Adrenal gland (tissue), 5 donors: Measurements from ENCODE around the gene GPR158.

Source experiments
- POLR2A ChIP-seq, 2 donors: fragments of 450-650 bp; IDR thresholded peaks; one replicate each; pipeline ENCODE4 v1.6.1; 2017; ENCODE audit warnings: antibody characterized with exemption in 2 of 2, mild to moderate bottlenecking in 2 of 2, moderate library complexity in 1 of 2
- TF ChIP-seq, protein P1 (sequence below), 6 experiments: fragments of 450-650 bp in 4 of 6; fragments of 200-600 bp in 2 of 6; sonication (generic) in 1 of 6; IDR thresholded peaks; 1 replicate in 5 of 6; 2 replicates in 1 of 6; pipeline versions ENCODE4 v1.5.1 to v1.8.0; 2016 to 2021; ENCODE audit warnings: antibody characterized with exemption in 6 of 6, mild to moderate bottlenecking in 2 of 6, moderate library complexity in 1 of 6
- donor health status: DM: no; HTN: no; CAD: no.

DNA sequence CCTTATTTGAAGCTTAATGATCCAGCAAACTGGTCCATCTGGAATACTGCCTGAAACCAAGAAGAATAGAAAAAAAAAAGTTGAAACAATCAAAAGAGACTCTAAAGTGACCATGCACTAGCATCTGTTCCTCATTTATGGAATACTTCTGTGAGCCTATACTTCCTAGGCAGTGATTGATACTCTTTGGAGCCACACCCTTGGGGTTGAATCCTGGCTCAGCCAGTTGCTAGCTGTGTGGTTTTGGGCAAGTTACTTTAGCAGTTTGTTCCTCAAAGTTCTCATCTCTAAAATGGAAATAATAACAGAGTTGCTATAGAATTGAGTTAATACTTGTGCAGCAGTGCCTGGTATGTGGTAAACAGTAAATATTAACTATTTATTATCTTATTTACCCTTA, 208.9 kb downstream of the GPR158 start:
- TF ChIP-seq, protein P1, sequence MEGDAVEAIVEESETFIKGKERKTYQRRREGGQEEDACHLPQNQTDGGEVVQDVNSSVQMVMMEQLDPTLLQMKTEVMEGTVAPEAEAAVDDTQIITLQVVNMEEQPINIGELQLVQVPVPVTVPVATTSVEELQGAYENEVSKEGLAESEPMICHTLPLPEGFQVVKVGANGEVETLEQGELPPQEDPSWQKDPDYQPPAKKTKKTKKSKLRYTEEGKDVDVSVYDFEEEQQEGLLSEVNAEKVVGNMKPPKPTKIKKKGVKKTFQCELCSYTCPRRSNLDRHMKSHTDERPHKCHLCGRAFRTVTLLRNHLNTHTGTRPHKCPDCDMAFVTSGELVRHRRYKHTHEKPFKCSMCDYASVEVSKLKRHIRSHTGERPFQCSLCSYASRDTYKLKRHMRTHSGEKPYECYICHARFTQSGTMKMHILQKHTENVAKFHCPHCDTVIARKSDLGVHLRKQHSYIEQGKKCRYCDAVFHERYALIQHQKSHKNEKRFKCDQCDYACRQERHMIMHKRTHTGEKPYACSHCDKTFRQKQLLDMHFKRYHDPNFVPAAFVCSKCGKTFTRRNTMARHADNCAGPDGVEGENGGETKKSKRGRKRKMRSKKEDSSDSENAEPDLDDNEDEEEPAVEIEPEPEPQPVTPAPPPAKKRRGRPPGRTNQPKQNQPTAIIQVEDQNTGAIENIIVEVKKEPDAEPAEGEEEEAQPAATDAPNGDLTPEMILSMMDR (IDR thresholded peaks at IDR 0.05): no peak
- no peak for TF ChIP-seq POLR2A (IDR thresholded peaks at IDR 0.05)
